Right ventricle myocardium inferior (tissue), 1 donor: Measurements from ENCODE around the gene EBF3. TPM values are rescaled to one million over a fixed set of nuclear protein-coding genes. Genes with fewer than 3 reads are reported as not detected.

Source experiments
- ATAC-seq: fragments of 200-7000 bp; cut with Tn5 transposase; one replicate; pipeline ENCODE4 v1.9.1; 2020; ENCODE audit warnings: mild to moderate bottlenecking, moderate library complexity
- DNase-seq: peaks from one replicate; pipeline ENCODE4 v3.0.0; 2021; ENCODE audit errors: missing footprints
- intact Hi-C: fragments of 100-400 bp; cut with DNase I; formaldehyde crosslinking; loops from one replicate; pipeline ENCODE4 v1.11.0; 2022
- total RNA-seq: library from RNA; stranded (reverse); fragmentation: NEBNext Ultra II Directional; extraction: Animal tissue kit (Norgen Biotek cat#: 25700); gene quantifications from one replicate; pipeline ENCODE4 v1.2.1, GENCODE V29; 2021
- donor health status: DM: no; HTN: yes; CAD: no; lungs with severe emphysema.

The EBF3 gene
- total RNA-seq, 1 donor from 2014 or later = 7.9 TPM

DNA sequence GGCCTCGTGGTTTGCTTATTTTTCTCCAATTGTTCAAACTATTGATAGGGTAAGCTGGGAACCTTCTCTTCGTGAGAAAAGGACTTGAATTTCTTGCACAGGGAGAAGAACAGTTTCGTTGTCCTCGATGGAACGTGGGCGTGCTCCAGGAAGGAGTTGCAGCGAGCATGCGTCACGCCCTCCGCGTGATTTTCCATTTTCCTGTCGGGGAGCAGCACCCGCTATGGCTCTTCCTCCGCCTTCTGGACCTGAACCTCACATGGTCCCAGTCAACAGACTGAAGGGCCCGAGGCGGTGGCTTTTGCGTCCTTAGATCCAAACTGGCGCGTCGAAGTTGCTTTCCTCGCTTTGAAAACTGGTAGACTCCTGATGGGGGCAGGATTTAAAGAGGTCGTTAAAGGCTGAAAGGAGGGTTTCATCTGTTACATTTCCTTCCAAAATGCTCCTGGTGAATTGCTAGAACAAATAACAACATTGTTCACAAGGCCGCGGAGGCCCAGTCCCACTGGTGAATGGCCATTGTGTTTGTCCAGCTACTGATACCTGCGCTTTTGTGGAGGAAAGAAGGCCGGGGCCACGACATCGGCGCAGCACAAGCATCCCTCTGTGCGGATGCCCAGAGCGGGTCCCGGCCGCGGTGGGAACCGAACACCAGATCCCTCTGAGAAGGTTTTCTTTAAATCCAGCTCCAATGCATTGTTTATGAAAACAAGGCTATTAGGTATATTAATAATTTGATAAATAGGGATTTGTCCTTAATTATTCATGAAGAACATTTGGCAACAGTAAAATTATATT lies 75.9 kb downstream of the EBF3 start:
- ATAC-seq (no peak), DNase-seq (no peak)
- intact Hi-C loops = no loop called here

DNA sequence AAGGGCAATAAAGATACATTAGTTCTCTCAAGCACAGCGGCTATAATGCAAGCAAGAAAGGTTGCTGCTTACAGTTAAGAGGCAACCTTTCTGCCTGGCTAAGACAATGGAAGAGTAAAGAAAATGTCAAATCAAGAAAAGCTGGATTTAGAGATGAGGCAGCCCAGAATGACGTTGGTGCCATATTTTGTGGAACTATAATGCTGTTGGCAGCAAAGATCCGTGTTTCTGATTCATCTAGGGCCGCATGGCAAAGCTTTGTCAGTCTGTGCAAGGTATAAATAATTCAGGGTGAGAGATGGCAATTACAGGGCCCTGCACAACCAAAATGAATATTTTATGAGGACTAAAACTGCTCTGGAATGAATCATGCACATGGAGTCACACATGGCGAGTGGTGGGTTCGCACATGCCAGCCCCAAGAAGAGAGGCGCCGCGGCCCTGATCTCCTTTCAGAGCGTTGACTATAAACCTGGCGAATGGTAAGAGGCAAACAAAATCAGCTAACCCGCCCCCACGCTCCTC lies 76.6 kb downstream of the EBF3 start:
- no peak for DNase-seq
- intact Hi-C loops = no loop called here
- ATAC-seq = no peak

DNA sequence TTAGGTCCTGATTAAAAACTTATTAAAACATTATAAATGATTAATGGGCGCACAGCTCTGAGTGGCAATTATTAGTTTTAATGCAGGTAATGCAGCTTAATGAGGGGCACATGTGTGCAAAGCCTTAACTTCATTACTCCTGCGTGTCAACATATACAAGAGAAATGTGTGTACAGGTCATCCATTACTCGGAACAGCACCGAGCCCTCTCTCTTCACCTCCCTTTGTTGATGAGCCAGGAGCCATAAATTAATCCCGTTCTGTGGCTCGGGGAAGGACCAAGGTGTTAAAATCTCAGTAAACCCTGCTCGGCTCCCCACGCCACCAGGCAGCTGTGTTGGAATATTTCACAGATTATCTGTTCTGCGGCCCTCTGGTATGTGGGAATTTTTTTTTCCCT lies 77.8 kb downstream of the EBF3 start:
- no peak for ATAC-seq
- intact Hi-C loops = no loop called here
- no peak for DNase-seq

DNA sequence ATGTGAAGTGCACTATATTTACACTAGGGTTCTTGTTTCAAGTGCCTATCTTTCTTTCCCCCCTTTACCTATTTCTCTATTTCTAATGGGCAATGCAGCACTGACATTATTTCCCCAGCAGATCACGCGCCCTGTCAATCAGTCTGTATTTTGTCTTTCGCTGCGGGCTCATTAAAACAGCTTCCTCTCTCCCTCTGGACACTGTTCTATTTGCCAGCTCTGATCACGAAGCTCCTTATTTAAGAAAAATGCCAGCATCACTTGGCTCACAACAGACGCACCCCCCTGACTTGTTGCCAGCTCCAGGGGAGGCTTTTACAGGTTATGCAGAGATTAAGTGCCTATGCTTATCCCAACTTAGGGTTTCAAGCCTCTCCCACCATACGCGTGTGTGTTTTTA lies 78.5 kb downstream of the EBF3 start:
- intact Hi-C loops = no loop called here
- DNase-seq (no peak), ATAC-seq (no peak)

DNA sequence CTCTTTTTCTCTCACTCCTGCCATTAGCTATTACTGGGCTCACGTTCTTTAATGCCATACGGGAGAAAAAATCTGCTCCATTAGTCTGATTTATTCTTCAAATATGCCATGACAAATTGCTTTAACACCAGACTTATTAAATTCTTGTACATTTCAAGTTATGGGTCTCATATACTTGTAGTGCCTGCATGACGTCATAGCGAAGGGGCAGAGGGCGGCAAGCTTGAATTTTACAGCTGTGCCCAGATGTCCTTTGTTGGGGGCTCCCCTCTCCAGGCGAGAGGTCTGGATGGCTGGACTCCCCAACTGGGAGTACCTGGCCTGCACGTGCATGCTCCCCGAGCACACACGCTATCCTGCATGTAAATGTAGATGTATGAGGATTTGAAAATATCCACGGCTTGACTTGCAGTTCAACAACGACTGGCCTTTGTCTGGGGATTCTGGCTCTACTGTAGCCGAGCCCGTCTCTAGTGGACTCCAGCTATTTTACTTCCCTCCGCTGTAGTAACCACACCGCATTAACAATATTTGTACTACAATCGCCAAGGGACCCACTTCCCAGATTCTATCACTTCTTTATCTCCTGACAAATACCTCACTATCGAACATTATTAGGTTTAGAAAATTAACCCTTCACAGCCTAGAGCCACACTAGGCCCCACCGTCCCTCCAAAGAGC lies 79.5 kb downstream of the EBF3 start:
- DNase-seq (no peak), ATAC-seq (no peak)
- intact Hi-C loops = no loop called here

DNA sequence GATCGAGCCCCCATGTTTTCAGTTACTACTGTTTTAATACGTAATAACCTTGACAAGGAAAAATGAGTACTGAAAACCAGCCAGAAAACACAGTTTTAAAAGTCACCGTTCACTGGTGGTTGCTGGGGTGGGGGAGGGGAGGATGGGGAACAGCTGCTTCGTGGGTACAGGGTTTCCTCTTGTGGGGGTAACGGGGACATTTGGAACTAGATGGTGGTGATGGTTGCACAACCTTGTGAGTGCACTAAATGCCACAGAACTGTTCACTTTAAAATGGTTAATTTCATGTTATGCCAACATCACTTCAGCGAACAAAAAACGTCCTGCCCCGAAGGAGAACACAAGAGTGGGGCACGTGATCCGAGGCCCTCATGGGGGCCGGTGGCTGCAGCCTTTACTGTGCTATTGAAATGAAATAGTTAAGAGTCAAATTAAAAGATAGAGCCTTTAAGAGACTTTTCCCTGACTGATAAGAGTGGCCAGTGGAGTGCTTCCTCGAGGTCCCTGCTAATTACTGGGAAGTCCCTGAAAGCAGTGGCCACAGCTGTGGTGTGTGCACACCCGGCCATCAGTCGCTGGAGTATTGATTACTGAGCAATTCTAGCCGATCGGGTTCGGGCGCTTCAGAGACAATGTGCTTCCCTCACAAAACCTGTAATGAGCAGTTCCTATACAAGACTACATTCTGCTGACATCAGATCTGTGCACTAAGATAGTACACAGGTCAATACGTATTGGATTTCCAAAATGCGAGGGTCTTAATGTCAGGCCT lies 80.3 kb downstream of the EBF3 start:
- no peak for DNase-seq
- ATAC-seq = peak; percentile 29
- intact Hi-C loops = no loop called here

DNA sequence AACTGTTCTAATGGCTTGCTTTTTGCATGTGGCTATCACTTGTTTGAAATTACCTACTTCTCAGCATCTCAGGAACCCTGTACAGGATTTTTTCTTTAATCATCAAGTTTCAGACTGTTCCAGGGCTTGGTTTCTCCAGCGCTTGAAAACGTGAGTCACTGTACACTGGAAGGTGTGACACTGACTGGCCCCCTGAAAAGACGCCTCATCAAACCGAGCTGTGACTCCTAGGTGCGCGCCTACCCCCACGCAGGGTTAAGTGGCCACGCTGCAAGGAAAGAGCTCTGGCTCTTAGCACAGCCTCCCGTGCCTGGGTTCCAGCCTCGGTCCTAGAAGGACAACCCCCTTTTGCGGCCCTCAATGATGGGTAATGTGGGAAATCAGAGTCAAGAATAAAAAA lies 81.0 kb downstream of the EBF3 start:
- intact Hi-C loops = no loop called here
- DNase-seq (no peak), ATAC-seq (no peak)

DNA sequence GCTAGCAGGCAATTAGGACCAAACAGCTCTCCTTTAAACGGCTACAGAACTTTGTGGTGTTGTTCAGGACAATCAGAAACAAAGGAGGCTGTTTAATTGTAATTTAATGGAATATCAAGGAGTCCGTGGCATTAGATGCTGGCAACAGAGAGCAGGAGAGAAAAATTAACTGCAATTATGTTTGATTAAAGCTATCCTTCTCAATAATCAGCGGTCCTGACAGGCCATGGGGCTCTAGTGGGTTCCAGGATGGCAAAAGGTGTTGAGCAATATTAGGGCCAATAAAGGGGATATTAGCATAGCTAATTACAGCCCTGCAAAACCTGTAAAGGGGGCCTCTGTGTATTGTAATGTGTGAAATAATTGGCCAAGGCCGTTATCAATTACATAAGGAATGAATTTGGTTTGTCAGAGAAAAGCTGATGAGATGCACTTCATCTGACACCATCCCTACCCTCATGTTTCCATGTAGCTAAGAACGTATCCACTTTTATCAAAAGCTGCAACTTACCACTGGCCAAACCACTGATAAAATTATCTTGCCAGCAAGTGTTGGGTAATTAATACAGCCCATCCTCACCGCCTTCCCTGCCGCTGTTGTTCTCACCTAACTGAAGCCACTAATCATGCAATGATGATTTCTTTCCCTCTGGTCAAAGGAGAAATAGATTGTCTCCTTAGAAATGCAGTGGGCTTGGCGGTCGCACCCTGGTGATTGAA lies 81.6 kb downstream of the EBF3 start:
- ATAC-seq (no peak), DNase-seq (no peak)
- intact Hi-C loops = no loop called here

DNA sequence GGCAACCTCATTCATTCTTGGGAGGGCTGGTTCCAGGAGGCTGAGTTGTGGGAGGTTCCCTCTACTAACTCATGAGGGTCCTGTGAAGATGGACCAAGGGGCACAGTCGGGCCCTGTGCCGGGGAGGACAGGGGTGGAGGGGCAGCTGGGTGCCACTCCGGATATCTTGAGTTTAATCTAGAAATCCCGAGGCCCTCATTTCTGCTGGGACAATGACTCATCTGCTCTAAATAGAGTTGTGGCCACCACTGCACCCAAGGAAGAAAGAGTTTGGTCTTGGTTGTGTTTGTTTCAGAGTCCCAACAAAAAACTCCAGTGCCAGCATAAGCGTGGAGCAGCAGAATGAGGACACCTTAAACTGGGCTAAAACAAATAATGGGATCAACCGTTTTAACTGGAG lies 82.4 kb downstream of the EBF3 start:
- ATAC-seq (no peak), DNase-seq (no peak)
- intact Hi-C loops = no loop called here

DNA sequence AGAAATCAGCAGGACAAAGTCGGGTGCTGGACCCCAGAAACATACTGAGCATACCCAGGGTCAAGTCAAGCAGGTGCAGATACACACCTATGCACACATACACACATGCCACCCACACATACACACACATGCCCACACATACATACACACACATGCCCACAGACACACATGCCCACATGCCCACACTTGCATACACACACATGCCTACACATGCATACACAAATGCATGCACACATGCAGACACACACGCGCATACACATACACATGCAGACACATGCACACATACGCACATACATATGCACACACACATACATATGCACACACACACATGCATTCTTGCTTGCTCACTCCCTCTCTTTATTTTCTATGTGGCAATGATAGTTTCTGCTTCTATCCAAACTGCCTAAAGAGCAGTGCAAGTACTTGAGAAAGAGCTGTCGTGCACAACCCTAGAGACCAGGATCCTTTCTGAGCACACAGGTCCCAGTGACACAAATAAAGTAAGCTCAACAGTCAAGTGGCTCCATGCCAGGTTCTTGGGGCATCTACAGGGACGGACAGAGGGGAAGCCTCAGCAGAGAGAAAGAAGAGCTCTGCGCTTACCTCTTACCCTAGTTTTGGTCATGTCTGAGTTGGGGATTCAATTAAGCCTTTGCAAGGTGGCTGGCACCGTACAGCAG lies 83.7 kb downstream of the EBF3 start:
- intact Hi-C loops = no loop called here
- DNase-seq (no peak), ATAC-seq (peak; percentile 8)

DNA sequence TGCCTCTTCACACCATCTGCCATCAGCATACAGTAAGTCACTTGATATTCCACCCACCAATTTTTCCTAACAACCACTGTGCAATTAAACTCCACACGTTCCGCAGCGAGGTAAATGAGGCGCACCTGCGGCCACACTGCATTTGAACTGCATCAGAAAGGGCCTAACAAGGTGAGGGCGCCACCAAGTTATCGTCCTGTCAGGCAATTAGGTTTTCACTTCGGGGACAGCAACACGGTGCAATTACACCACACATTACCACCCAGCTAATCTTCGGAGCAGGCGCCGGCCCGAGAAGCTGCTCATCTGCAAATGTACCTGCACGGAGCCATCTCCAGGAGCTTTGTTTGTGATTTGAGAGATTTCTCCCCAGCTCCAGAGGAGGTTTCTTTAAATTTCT lies 84.4 kb downstream of the EBF3 start:
- ATAC-seq (no peak), DNase-seq (no peak)
- intact Hi-C loops = no loop called here

DNA sequence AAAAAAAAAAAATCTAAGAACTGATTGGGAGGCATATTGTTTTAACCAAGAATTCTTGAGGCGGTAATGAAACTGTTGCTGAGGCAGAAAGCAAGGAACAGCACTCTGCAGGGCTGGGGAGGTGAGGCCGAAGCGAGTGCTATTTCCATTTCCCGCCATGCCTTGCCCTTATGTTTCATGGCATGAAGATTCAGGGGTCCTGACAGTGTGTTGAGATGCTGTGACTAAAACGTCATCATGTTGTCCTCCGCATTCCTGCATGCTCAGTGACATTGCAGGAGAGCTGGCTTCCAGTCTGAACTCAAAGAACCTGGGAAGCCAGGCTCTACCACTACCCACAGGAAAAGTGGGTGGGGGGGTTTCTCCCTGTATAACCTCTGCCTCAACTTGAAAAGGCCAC lies 85.2 kb downstream of the EBF3 start:
- intact Hi-C loops = no loop called here
- no peak for DNase-seq
- no peak for ATAC-seq

DNA sequence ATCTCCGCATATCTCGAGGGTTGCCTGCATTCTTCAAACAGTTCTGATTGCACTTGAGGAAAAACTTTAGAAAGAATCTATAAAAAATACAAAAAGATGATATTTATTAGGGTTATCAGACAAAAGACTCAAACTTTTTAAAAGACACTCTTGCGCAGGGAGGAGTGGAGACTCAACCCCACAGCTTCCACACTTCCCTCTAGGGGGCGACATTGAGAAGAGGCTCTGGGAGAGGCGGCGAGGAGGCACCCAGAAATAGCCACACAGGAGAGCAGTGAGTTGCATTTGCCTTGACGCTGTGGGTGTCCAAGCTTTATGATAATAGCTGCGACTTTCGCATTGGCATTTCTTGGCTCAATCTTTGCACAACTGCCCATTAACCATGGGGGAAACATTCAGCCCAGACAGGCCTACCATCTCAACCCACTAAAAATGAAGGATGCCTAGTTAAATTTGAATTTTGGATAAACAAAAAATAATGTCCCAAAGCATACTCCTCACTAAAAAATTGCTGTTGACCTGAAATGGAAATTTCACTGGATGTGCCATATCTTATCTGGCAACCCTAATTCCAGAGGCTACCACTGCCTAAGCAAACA lies 86.2 kb downstream of the EBF3 start:
- DNase-seq (no peak), ATAC-seq (no peak)
- intact Hi-C loops = no loop called here

DNA sequence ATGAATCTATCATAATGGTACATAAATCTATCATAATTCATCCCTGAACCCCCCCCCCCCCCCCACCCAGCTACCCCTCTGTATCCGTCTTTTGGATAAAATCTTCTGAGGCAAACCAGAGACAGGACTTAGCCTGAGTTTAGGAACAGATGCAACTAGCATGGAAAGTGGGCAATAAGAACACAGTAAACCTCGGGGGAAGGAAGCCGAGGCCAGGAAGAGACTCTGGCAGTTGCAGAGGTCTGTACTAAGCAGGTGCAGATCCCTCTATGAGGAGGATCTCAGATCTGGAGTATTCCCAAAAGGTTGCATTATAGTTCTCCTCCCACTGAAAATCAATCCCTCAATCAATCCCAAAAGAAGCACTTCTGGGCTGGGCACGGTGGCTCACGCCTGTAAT lies 87.2 kb downstream of the EBF3 start:
- no peak for ATAC-seq

DNA sequence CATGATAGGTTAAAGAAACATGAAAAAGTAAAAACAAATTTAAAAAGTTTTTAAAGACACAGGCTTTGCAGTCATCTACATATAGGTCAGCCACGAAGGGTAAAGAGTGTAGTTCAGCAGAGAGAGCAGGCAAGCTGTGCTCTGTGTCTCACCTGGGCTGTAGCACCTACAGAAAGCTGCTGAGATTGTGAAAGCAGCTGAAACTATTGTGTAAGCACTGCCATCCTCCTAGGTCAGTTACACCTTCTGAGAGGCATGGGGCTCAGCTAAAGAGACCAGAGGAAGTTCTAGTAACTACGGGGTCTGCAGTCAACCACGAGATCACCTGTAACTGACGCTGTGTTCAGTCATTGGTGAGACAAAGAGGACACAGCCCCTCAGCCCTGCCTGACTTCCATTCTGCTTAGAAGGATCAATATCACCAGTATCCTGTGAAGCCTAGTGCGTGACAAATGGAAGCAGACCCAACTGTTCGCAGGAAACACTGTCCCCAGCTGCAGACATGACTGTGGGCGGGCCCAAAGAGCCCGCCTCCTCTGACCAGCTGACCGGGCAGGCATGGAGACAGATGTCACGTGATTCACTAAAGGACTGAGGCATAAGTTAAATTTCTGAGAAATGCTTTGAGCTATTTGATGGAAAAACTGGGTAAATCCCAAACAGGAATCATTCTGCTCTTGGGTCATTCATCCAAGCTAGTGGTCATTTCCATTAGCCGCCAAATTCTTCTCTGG lies 87.9 kb downstream of the EBF3 start:
- intact Hi-C loops = no loop called here
- DNase-seq = no peak
- no peak for ATAC-seq

More for the DNA sequence above, 87.2 kb downstream of the EBF3 start:
- intact Hi-C loops = no loop called here
- no peak for DNase-seq

DNA sequence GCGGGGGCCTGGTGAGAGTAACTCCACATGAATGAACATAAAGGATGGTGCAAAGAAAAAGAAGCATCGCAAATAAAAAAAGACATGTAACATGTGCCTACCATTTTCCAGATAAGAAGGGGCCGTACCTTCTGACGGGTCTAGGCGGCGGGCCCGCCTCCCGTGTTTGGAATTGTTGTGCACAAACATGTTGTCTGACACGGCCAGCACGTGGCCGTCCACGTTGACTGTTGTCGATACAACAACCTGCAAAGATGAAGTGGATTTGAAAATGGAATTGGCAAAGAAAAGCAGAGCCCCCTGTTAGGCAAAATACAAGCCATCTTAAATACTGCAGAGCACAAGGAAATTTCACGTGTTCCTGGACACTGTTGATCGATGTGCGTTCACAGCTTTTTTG lies 90.7 kb downstream of the EBF3 start:
- intact Hi-C loops = no loop called here
- DNase-seq (no peak), ATAC-seq (no peak)

DNA sequence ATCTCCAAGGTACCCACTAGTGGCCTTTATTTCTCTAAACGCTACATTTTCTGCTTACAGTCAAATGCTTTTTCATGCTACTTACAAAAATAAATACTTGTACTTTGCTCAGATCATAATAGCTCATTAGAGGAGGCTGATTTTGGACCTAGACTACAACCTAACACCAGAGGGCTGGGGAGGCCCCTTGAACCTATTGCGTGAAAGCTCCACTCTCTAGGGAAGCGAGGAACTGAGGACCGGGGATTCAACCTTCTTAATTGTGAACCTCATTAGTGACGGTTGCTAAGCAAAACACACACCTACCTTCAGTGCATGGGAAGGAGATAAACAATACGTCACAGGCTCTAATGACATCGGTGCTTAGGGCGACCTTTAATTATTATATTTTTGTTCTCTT lies 92.1 kb downstream of the EBF3 start:
- intact Hi-C loops = no loop called here
- no peak for ATAC-seq
- no peak for DNase-seq
